H1 (cell line): Measurements from ENCODE around the gene ASPRV1. TPM values are rescaled to one million over a fixed set of nuclear protein-coding genes. Genes with fewer than 3 reads are reported as not detected.

Experiments used
- CTCF ChIA-PET: fragments of 300-600 bp; sonication (Branson Sonifier 250); formaldehyde crosslinking; loops from one replicate; lab custom pipeline; 2021; ENCODE audit not compliant: partially characterized antibody; lab: Charles Lee
- POLR2A ChIA-PET: fragments of 300-600 bp; sonication (Branson Sonifier 250); formaldehyde crosslinking; loops from one replicate; lab custom pipeline; 2021; ENCODE audit warnings: inconsistent platforms; ENCODE audit not compliant: partially characterized antibody; lab: Charles Lee
- DNase-seq, 2 experiments: peaks; one replicate each; pipeline versions ENCODE4 v3.0.0 to v3.0.0-alpha.2; 2010 to 2022; ENCODE audit warnings: low spot score in 2 of 2, low read depth in 1 of 2, mixed read lengths in 1 of 2
- FAIRE-seq: peaks from 2 replicates; lab custom pipeline; 2011; peaks lifted over from hg19 to GRCh38; lab: Jason Lieb, UNC
- H2AFZ ChIP-seq: 2 replicates; pipeline ENCODE4 v1.8.1; 2012; ENCODE audit warnings: low read length, inconsistent platforms
- H2AK5ac ChIP-seq: 2 replicates; pipeline ENCODE4 v1.6.1; 2013; ENCODE audit warnings: low read depth, low read length
- H2BK120ac ChIP-seq: replicated peaks from 2 replicates; pipeline ENCODE3; 2013; ENCODE audit warnings: low read depth, low read length, inconsistent platforms
- H2BK12ac ChIP-seq: 2 replicates; pipeline ENCODE4 v1.6.1; 2013; ENCODE audit warnings: low read depth, low read length
- H2BK15ac ChIP-seq: 2 replicates; pipeline ENCODE4 v1.6.1; 2013; ENCODE audit warnings: low read length
- H2BK20ac ChIP-seq: 2 replicates; pipeline ENCODE4 v1.6.1; 2013; ENCODE audit warnings: low read length
- H2BK5ac ChIP-seq: 2 replicates; pipeline ENCODE4 v1.6.1; 2013; ENCODE audit warnings: low read depth, low read length
- H3K14ac ChIP-seq: 2 replicates; pipeline ENCODE4 v1.6.1; 2013; ENCODE audit warnings: inconsistent platforms; ENCODE audit not compliant: insufficient read length
- H3K18ac ChIP-seq: 2 replicates; pipeline ENCODE4 v1.6.1; 2013; ENCODE audit warnings: low read length; ENCODE audit errors: extremely low read depth
- H3K23ac ChIP-seq: 2 replicates; pipeline ENCODE4 v1.6.1; 2013; ENCODE audit warnings: inconsistent platforms; ENCODE audit not compliant: insufficient read length
- H3K23me2 ChIP-seq: 2 replicates; pipeline ENCODE4 v1.6.1; 2013; ENCODE audit warnings: low read depth, low read length
- H3K27ac ChIP-seq: 2 replicates; pipeline ENCODE4 v1.6.1; 2011; ENCODE audit warnings: low read depth, low read length, inconsistent platforms
- H3K27me3 ChIP-seq, 4 experiments: replicated peaks in 1 of 4; 1 replicate in 1 of 4; 2 replicates in 3 of 4; pipeline versions ENCODE4 v1.6.1 to v1.8.1; 2011 to 2013; ENCODE audit warnings: low read length in 3 of 4, mild to moderate bottlenecking in 3 of 4, inconsistent platforms in 2 of 4, mixed read lengths in 2 of 4, moderate library complexity in 1 of 4; ENCODE audit not compliant: control insufficient read depth in 3 of 4, insufficient read depth in 3 of 4; ENCODE audit errors: extremely low read depth in 1 of 4
- H3K36me3 ChIP-seq, 4 experiments: 2 replicates each; pipeline versions ENCODE4 v1.6.1 to v1.8.1; 2011 to 2013; ENCODE audit warnings: mild to moderate bottlenecking in 4 of 4, low read length in 3 of 4, moderate library complexity in 2 of 4, control low read depth in 1 of 4, inconsistent platforms in 1 of 4; ENCODE audit not compliant: insufficient read depth in 4 of 4, control insufficient read depth in 2 of 4
- H3K4ac ChIP-seq: replicated peaks from 2 replicates; pipeline ENCODE3; 2013; ENCODE audit warnings: low read length, low read depth, mixed read lengths, inconsistent platforms; ENCODE audit not compliant: insufficient read length
- H3K4me1 ChIP-seq, 4 experiments: replicated peaks in 1 of 4; 1 replicate in 1 of 4; 2 replicates in 3 of 4; pipeline versions ENCODE4 v1.6.1 to v1.8.1; 2011 to 2013; ENCODE audit warnings: low read length in 3 of 4, inconsistent platforms in 2 of 4, mixed read lengths in 1 of 4; ENCODE audit not compliant: insufficient read depth in 4 of 4, control insufficient read depth in 3 of 4
- H3K4me2 ChIP-seq, 2 experiments: 2 replicates each; pipeline versions ENCODE4 v1.6.1 to v1.8.1; 2011 to 2013; ENCODE audit warnings: low read depth in 2 of 2, low read length in 2 of 2, control low read depth in 1 of 2, inconsistent platforms in 1 of 2, mild to moderate bottlenecking in 1 of 2; ENCODE audit not compliant: insufficient read depth in 1 of 2
- H3K4me3 ChIP-seq, 4 experiments: fragments of 200-600, 300-600 bp in 1 of 4; sonication (generic), shearing (Covaris generic), sonication (Bioruptor Twin) in 1 of 4; 2 replicates each; pipeline versions ENCODE4 v1.5.1 to v1.8.1; 2011 to 2016; ENCODE audit warnings: low read length in 4 of 4, low read depth in 3 of 4, control low read depth in 2 of 4, inconsistent platforms in 2 of 4, mild to moderate bottlenecking in 2 of 4, mixed read lengths in 1 of 4, moderate library complexity in 1 of 4; ENCODE audit not compliant: insufficient read depth in 2 of 4; ENCODE audit errors: extremely low read depth in 1 of 4
- H3K56ac ChIP-seq: replicated peaks from 2 replicates; pipeline ENCODE3; 2013; ENCODE audit warnings: low read depth, mild to moderate bottlenecking, mixed read lengths, low read length, inconsistent platforms; ENCODE audit not compliant: insufficient read length
- H3K79me1 ChIP-seq: 2 replicates; pipeline ENCODE4 v1.6.1; 2013; ENCODE audit warnings: low read depth, low read length, control low read depth
- H3K79me2 ChIP-seq, 2 experiments: 2 replicates each; pipeline versions ENCODE4 v1.6.1 to v1.8.1; 2012 to 2013; ENCODE audit warnings: low read length in 2 of 2, mild to moderate bottlenecking in 2 of 2, inconsistent platforms in 1 of 2; ENCODE audit not compliant: insufficient read depth in 2 of 2, control insufficient read depth in 1 of 2
- H3K9ac ChIP-seq, 4 experiments: replicated peaks in 1 of 4; 1 replicate in 1 of 4; 2 replicates in 3 of 4; pipeline versions ENCODE4 v1.6.1 to v1.8.1; 2011 to 2013; ENCODE audit warnings: low read depth in 3 of 4, low read length in 3 of 4, control low read depth in 2 of 4, mild to moderate bottlenecking in 2 of 4, moderate library complexity in 2 of 4, inconsistent platforms in 1 of 4; ENCODE audit errors: extremely low read depth in 1 of 4
- H3K9me3 ChIP-seq, 2 experiments: 2 replicates each; pipeline versions ENCODE4 v1.6.1 to v1.8.1; 2012 to 2013; ENCODE audit warnings: mild to moderate bottlenecking in 2 of 2, moderate library complexity in 2 of 2, control low read depth in 1 of 2, inconsistent platforms in 1 of 2, low read depth in 1 of 2, low read length in 1 of 2, mixed read lengths in 1 of 2; ENCODE audit not compliant: insufficient read depth in 2 of 2
- H4K20me1 ChIP-seq, 2 experiments: replicated peaks in 1 of 2; 2 replicates each; pipeline versions ENCODE3 to v1.8.1; 2011 to 2013; ENCODE audit warnings: inconsistent platforms in 2 of 2, low read length in 2 of 2, mild to moderate bottlenecking in 1 of 2; ENCODE audit not compliant: insufficient read depth in 2 of 2, control insufficient read depth in 1 of 2
- H4K5ac ChIP-seq: 2 replicates; pipeline ENCODE4 v1.6.1; 2013; ENCODE audit warnings: low read length, low read depth, mixed read lengths, inconsistent platforms; ENCODE audit not compliant: insufficient read length
- H4K8ac ChIP-seq: 2 replicates; pipeline ENCODE4 v1.8.0; 2013; ENCODE audit warnings: mild to moderate bottlenecking, moderate library complexity, low read length, inconsistent platforms; ENCODE audit not compliant: insufficient read depth; ENCODE audit errors: extremely low read depth
- H4K91ac ChIP-seq: replicated peaks from 2 replicates; pipeline ENCODE3; 2013; ENCODE audit warnings: low read length, mixed read lengths, inconsistent platforms; ENCODE audit not compliant: insufficient read length
- BCL11A ChIP-seq, 2 experiments: IDR thresholded peaks; one replicate each; pipeline ENCODE4 v1.6.1; 2011; ENCODE audit warnings: low read depth in 2 of 2, low read length in 2 of 2, mild to moderate bottlenecking in 2 of 2
- CHD2 ChIP-seq: IDR thresholded peaks from 2 replicates; pipeline ENCODE4 v1.6.1; 2012; ENCODE audit warnings: low read length, improper control_type of control experiment
- EZH2 ChIP-seq: fragments of 200-600 bp; sonication (generic); IDR thresholded peaks from 2 replicates; pipeline ENCODE4 v1.7.1; 2012; ENCODE audit warnings: low read depth, mild to moderate bottlenecking, moderate library complexity, low read length, inconsistent platforms; ENCODE audit not compliant: severe bottlenecking
- GABPA ChIP-seq: IDR thresholded peaks from 2 replicates; pipeline ENCODE4 v1.6.1; 2011; ENCODE audit warnings: mild to moderate bottlenecking, low read length, moderate library complexity, borderline replicate concordance; ENCODE audit not compliant: insufficient read depth
- HDAC2 ChIP-seq, 2 experiments: fragments of 300-600 bp in 1 of 2; sonication (generic) in 1 of 2; IDR thresholded peaks; 2 replicates each; pipeline ENCODE4 v1.6.1; 2011 to 2012; ENCODE audit warnings: low read depth in 2 of 2, low read length in 2 of 2, mild to moderate bottlenecking in 2 of 2, moderate library complexity in 2 of 2, borderline replicate concordance in 1 of 2, inconsistent platforms in 1 of 2
- KDM4A ChIP-seq: IDR thresholded peaks from one replicate; pipeline ENCODE4 v1.7.1; 2012; ENCODE audit warnings: low read depth, mild to moderate bottlenecking, moderate library complexity, low read length, inconsistent platforms; ENCODE audit not compliant: severe bottlenecking
- POLR2AphosphoS5 ChIP-seq: IDR thresholded peaks from 2 replicates; pipeline ENCODE4 v1.6.1; 2011; ENCODE audit warnings: low read depth, low read length
- RXRA ChIP-seq: IDR thresholded peaks from 2 replicates; pipeline ENCODE4 v1.6.1; 2011; ENCODE audit warnings: low read depth, mild to moderate bottlenecking, low read length, moderate library complexity; ENCODE audit not compliant: insufficient read depth
- SUZ12 ChIP-seq: fragments of 200-600 bp; sonication (generic); IDR thresholded peaks from 2 replicates; pipeline ENCODE4 v1.6.1; 2012; ENCODE audit warnings: mild to moderate bottlenecking, inconsistent platforms, low read length, moderate library complexity, mixed read lengths
- TAF1 ChIP-seq: IDR thresholded peaks from 2 replicates; pipeline ENCODE4 v1.6.1; 2011; ENCODE audit warnings: mild to moderate bottlenecking, low read depth, low read length
- WGBS, 2 experiments: shearing (Covaris generic) in 1 of 2; methylation state at CpG; one replicate each; pipeline versions ENCODE4 v1.1.6 to v1.1.7; 2013 to 2015; ENCODE audit warnings: low lambda C conversion rate in 2 of 2, mixed read lengths in 2 of 2, inconsistent platforms in 1 of 2, low coverage in 1 of 2, missing lambda C conversion rate in 1 of 2; ENCODE audit not compliant: insufficient replicate concordance in 2 of 2, insufficient coverage in 1 of 2, insufficient read length in 1 of 2; ENCODE audit errors: extremely low coverage in 1 of 2, missing lambda C conversion rate in 1 of 2; 5-methylcytosine and 5-hydroxymethylcytosine counted together
- polyA plus RNA-seq, 7 experiments: library from polyadenylated mRNA; depleted of rRNA in 3 of 7; stranded (reverse) in 5 of 7; unstranded in 2 of 7; fragments of >200 nt in 5 of 7; fragments of 200-250 nt in 2 of 7; gene quantifications; 1 replicate in 5 of 7; 2 replicates in 1 of 7; 4 replicates in 1 of 7; pipeline versions ENCODE4 v1.2.1 to v1.2.3, GENCODE V29; 2011 to 2013; ENCODE audit warnings: missing spikeins in 2 of 7, mixed read lengths in 2 of 7
- total RNA-seq: library from RNA; stranded (reverse); fragmentation: NEBNext Ultra II Directional; extraction: Animal tissue kit (Norgen Biotek cat#: 25700); gene quantifications from 2 replicates; pipeline ENCODE4 v1.2.1, GENCODE V29; 2021

Gene ASPRV1
- total and polyA plus RNA-seq, 2 of the 8 experiments (the other 6 are each of a cell fraction or from before 2014, with no cell fraction given), result 0.59 to 0.95 TPM

GRCh38 chr2:69948032-69948962 is 13.1 kb downstream of the ASPRV1 start:
- H3K4me2 ChIP-seq, result no peak overlapping the region
- H2AFZ ChIP-seq, result no peak overlapping the region
- no peak overlapping the region for H3K14ac ChIP-seq
- no peak overlapping the region for H3K18ac ChIP-seq
- H3K36me3 ChIP-seq, result no peaks in the 10 kb centered on the region
- no peak overlapping the region for H4K91ac ChIP-seq
- ChIA-PET POLR2A (interaction anchor here (1.0 to 1.4 kb wide), 6 partner anchors 9 to 177 kb away, joined by 3 to 6 read pairs (median 4); no protein-coding TSS in a partner anchor), CTCF (interaction anchor here (0.7 to 0.8 kb wide), 2 partner anchors 26 to 119 kb away, joined by 3 read pairs; no protein-coding TSS in a partner anchor)
- FAIRE-seq (no peak), DNase-seq (no peak)
- no peak overlapping the region for H2BK5ac ChIP-seq
- H4K8ac ChIP-seq, result no peak overlapping the region
- no peaks in the 10 kb centered on the region for H3K79me1 ChIP-seq
- no peaks in the 10 kb centered on the region for H4K20me1 ChIP-seq
- no peak overlapping the region for H2AK5ac ChIP-seq
- TF ChIP-seq HDAC2 (IDR thresholded peaks at IDR 0.05; ENCODE audit: borderline replicate concordance in 1 of 2, low read depth in 2 of 2, low read length in 2 of 2) (no peak), CHD2 (no peak), SUZ12 (no peak), EZH2 (no peak), TAF1 (no peak), BCL11A (IDR thresholded peaks at IDR 0.05; ENCODE audit: low read depth in 2 of 2, low read length in 2 of 2) (no peak), RXRA (no peak), GABPA (no peak), POLR2AphosphoS5 (no peak), KDM4A (no peak)
- no peaks in the 10 kb centered on the region for H3K23me2 ChIP-seq
- no peaks in the 10 kb centered on the region for H3K9me3 ChIP-seq
- H3K27ac ChIP-seq, result no peak overlapping the region; the same call in 1 of the 2 replicates
- no peak overlapping the region for H3K4ac ChIP-seq
- no peak overlapping the region for H2BK120ac ChIP-seq
- 91% methylated on average over 34 of the region's 35 CpGs; no CpG with 5 or more reads in 1 of the 2 experiments for WGBS, 2 experiments
- H3K9ac ChIP-seq, result no peak overlapping the region
- no peak overlapping the region for H2BK15ac ChIP-seq
- no peak overlapping the region for H4K5ac ChIP-seq
- H3K4me1 ChIP-seq, result peaks cover 0 to under 1% (median 0%) of the 10 kb centered on the region in 4 experiments; a peak in 1 of 7 replicates
- no peak overlapping the region for H2BK12ac ChIP-seq
- no peak overlapping the region for H2BK20ac ChIP-seq
- H3K27me3 ChIP-seq, result no peaks in the 10 kb centered on the region; a peak in 1 of 7 replicates
- no peaks in the 10 kb centered on the region for H3K79me2 ChIP-seq
- H3K23ac ChIP-seq, result no peak overlapping the region
- no peak overlapping the region for H3K56ac ChIP-seq
- H3K4me3 ChIP-seq, result no peak overlapping the region
